Measurements from ENCODE around the gene SYT2.
"Not testable (repeated sequence)": the region's sequence is repeated elsewhere in the genome, so short reads cannot be mapped to it uniquely, and the experiment has no call there.

SYT2 gene

DNA sequence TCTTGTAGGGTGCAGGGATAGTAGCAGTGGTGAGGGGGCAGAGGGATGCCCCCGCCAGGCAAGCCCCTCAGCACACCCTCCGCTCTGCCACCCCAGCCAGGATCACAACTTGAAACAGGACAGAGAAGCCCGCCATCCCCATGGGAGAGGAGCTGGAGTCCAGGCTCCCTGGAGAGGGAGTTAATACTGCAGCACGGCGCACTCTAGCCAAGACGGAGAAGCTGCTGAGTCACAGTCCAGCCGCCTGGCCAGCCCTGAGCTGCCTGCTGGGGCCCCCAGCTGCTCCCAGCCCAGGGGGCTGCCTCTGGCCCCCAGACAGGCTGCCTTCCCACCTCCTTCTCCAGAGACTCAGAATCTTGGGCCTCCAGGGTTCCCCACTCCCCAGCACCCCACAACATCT, 87.2 kb downstream of the SYT2 start:
- DNase-seq (ENCODE audit: low spot score) = no peak

GRCh38 chr1:202622388-202622787, 87.9 kb downstream of the SYT2 start:
- no peak for DNase-seq (ENCODE audit: low spot score)

DNA sequence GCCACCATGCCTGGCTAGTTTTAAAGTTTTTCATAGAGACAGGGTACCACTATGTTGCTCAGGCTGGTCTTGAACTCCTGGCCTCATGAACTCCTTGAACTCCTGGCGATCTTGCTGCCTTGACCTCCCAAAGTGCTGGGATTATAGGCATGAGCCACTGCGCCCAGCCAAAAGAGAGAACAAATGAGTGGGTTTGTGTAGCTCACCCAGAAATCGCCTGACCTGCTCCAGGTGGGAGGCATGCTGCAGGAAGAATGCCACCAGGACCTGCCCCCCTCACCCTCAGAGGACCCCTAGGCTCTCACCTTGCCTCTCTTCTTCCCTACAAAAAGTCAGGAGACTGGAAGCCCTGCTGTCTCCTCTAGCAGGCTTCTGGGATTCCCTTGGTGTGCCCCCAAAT, 88.8 kb downstream of the SYT2 start:
- DNase-seq (ENCODE audit: low spot score) = no peak

- not testable (repeated sequence) for DNase-seq (ENCODE audit: low spot score)
Observed at GRCh38 chr1:202620036-202620435, 90.2 kb downstream of the SYT2 start.

DNA sequence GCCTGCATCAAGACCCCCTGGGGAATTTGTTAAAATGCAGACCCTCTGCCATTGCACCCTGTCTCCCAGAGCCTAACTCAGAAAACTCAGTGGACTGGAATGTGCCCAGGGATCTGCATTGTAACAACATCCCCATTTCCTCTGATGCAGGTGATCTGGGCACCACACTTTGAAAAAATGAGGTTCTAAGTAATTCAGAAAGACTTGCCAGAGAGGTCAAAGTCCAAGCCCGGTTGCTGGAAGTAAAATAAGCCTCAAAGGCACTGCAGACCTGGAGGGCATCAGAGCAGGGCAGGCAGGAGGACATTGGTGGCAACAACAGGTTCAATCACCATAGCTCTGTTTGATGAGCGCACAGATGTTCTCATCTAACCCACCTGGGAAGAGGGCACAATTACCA, 90.7 kb downstream of the SYT2 start:
- DNase-seq (ENCODE audit: low spot score) = no peak

- DNase-seq (ENCODE audit: low spot score) = not testable (repeated sequence)
Observed at GRCh38 chr1:202619012-202619411, 91.2 kb downstream of the SYT2 start.

DNA sequence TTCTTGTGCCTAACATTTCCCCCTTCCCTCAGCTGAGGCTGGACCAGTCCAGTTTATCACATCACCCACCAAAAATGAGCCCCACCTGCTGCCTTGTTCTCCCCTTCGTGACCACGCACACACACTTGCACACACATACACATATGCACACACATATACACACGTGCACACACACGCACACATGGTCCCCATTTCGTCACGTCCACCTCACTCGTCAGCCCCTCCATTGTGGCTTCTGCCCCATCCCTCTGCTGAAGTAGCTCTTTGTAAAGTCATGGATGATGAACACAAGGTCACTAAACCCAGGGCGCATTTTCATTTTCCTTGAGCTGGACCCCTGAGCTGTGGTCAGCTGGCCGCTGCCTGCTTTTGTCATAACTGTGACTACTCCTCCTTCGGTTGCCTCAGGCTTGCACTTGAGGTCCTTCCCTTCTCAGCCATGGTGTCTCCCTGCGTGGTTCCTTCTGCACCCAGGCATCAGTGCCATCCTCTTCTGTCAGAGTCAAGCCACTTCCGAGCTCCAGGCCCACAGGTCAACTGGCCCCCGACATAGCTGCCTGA, 93.8 kb downstream of the SYT2 start:
- DNase-seq (ENCODE audit: low spot score) = no peak

DNA sequence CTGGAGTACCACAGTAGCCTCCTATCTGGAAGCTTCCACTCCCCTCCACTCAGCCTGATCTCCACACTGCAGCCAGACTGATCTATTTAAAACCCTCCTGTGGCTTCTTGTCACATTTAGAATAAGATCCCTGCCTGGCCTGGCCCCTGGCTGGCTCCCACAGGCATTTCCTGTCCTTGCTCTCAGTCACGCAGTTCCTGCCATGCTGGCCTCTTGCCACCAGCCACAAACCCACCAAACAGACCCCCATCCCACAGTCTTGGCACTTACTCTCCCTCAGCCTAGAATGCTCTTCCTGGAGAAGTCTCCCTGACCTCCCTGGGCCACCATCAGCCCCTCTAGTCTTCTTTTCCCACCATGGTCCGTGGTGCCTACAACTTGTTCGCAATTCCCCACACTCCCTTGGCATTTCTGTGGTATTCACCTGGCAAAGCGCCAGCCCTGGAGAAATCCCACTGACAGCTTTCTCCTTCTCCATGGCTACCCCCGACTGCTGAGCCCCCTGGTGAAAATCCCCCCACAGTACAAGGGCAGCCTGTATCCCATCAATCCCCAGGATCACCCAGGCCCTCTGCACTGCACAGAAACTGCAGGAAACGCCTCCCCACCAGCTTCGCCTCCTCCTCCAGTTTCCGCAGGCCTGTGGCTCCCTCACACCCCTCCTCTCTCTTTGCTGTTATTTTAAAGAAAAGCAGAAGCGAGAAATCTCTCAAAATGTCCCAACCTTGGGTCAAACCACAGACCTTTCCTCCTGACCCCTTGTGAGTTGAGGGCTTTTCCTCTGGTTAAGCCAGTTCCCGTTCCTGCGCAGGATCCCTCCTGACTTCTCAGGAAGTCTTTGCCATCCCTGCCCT, 94.5 kb downstream of the SYT2 start:
- peak; percentile 47 for DNase-seq (ENCODE audit: low spot score)

DNA sequence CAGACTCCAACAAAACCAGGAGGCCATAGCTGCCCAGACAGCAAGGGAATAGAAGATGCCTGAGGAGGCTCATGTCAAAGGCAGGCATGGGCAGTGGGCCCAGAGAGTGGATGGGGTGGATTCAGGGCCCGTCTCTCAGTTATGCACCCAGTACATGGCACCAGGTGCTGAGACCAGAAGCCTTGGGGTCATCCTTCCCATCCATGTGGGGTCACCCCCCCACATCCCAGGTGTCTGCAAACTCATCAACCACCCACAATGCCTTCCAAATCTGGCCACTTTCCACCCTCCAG, 95.1 kb downstream of the SYT2 start:
- not testable (repeated sequence) for DNase-seq (ENCODE audit: low spot score)

GRCh38 chr1:202614363-202615207, 95.7 kb downstream of the SYT2 start:
- DNase-seq (ENCODE audit: low spot score) = not testable (repeated sequence)

- no peak for DNase-seq (ENCODE audit: low spot score)
Observed at GRCh38 chr1:202613571-202613970, 96.7 kb downstream of the SYT2 start.

DNA sequence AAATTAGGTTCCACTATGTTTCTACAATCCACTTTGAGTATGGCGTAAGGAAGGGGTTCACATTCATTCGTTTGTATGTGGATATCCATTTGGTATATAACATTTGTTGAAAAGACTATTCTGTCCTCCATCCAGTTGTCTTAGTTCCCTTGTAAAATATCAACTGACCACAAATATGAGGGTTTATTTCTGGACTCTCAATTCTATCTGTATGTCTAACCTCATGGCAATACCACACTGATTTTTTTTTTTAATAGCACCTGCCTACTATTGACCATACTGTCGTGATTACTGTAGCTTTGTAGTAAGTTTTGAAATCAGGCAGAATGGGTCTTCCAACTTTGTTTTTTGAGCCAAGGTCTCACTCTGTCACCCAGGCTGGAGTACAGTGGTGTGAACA, 98.2 kb downstream of the SYT2 start:
- not testable (repeated sequence) for DNase-seq (ENCODE audit: low spot score)

- no peak for DNase-seq (ENCODE audit: low spot score)
Observed at GRCh38 chr1:202605515-202605914, 104.7 kb downstream of the SYT2 start.

DNA sequence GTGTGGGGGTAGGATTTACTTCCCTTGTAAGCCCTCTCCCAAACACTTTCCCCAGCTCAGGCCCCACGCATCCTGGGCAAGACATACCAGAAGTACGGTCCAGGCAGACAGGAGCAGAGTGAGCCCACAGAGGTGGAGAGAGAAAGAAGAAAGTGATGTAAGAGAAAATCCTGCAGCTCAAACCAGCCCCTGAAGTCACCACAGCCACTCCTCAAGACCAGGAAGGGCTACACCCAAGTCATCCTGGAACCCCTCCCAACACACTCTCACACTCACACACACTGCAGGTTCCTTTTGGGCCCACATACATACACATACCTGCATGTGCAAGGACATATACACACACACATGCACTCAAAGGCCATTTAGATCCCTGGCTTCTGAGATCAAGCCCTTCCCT, 106.8 kb downstream of the SYT2 start:
- no peak for DNase-seq (ENCODE audit: low spot score)

DNA sequence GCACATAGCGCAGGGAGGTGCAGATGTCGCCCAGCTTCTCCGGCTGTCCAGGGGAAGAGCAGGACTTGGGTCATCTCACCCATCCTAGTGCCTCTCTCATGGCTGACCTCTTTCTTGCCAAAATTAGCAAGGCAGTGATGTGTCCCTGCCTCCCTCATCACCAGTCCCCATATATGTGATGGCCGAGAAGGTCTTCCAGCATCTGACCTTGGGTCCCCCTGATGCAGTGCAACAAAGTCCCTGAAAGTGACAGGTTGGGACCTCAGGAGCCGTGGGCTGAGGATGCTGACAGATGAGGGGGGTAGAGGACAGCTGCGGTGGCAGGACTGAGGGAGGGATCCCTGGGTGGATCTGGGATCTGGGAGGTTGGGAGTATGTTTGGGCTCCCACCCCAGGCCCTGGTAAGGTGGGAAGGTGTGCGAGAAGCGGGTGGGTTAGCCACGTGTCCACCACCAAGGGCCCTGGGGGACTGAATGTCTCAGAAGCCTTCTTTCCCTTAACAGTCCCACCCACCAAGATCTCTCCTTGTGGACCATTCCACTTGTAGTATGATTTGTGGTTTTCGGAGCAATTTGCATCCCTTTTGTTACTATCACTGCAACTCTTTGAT, 109.7 kb downstream of the SYT2 start:
- no peak for DNase-seq (ENCODE audit: low spot score)

GRCh38 chr1:202599669-202600431, 110.4 kb downstream of the SYT2 start:
- DNase-seq (ENCODE audit: low spot score) = peak; percentile 57

DNA sequence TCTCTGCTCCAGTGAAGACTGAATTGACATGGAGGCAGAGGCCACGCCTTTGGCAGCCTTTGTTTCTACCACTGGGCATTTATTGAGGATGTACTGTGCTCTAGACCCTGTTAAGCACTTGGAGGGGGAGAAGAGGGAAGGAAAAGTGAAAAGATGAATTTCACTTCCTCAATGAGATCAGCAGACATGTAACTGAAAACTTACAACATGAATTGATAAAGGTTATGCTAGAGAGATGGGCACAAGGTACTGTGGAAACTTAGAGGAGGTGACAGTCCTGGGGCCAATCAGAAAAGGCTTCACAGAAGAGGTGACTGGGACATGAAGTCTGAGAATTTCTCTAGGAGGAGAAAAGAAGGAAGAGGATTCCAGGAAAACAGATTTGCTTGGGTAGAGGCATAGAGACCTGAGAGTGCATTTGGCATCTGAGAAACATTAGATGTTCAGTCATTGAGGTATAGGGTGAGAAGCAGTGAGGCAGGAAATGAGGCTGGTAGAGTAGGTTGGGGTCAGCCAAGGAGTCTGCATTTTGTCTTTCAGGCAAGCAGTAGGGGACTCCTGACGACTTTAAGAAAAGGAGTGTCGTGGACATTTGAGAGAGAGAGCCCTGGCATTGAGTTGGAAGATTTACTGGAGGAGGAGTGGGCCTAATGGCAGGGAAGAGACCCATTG, 113.0 kb downstream of the SYT2 start:
- no peak for DNase-seq (ENCODE audit: low spot score)

DNA sequence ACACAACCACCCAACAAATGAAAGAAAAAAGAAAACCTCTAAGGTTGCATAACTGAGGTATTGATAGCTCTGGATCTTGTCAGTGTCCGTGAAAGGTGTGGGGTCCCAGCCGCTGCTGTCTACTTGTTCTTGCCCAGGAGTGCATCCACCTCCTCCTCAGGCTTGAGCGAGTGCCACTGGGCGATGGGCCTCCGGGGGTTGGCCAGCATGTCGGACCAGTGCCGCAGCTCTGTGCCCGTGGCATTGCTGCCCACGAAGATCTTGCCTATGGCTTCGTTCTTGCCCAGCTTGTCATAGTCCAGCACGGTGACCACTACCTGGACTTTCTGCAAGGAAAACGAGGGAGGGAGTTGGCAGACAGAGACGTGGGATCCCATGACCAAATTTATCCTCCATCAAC, 113.6 kb downstream of the SYT2 start:
- no peak for DNase-seq (ENCODE audit: low spot score)

- no peak for DNase-seq (ENCODE audit: low spot score)
Observed at GRCh38 chr1:202593845-202594244, 116.4 kb downstream of the SYT2 start.

- no peak for DNase-seq (ENCODE audit: low spot score)
Observed at GRCh38 chr1:202592146-202592545, 118.1 kb downstream of the SYT2 start.

GRCh38 chr1:202591515-202591914, 118.7 kb downstream of the SYT2 start:
- DNase-seq (ENCODE audit: low spot score) = no peak
